NCI-H345 treated with DMSO at 0.1 percent for 48 hours (cell line): ENCODE results near the gene NDUFA9.

ENCODE experiments used
- DNase-seq: peaks from one replicate; lab custom pipeline; 2025; ENCODE audit not compliant: unreplicated experiment; lab: John Stamatoyannopoulos, UW

Gene NDUFA9

DNA sequence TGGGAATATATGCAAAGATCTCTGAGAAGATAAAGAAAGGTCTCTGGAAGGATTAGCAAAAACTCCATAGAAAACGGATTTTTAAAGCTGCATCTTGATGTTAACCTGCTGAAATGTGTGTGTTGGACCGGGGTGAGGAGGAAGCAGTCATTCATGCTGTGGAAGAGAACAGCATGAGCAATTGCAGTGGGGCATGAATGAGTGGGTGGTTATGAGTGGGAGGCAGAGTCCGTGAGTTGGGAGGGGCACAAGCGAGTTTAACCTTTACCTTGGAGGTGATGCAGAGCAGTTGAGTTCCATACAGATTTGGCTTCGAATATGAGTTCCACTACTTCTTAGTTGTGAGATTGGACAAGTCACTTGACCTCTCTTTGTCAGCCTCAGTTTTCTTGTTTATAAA, 41.8 kb downstream of the NDUFA9 start:
- no peak for DNase-seq
